ENCODE data around the gene MICALL2.

GRCh38 chr7:1450431-1450830, 8.8 kb downstream of the MICALL2 start:
- TF ChIP-seq CTCF (conservative IDR thresholded peaks at IDR 0.05): no peak
- TF ChIP-seq ZFX (IDR thresholded peaks at IDR 0.05): no peak

Data from C4-2B (cell line).